ENCODE results near the gene STOML1. TPM values are rescaled to one million over a fixed set of nuclear protein-coding genes. Genes with fewer than 3 reads are reported as not detected.
A peak's percentile ranks its signal among the peaks of the same experiment; 100 is the strongest.

STOML1 gene
- polyA plus RNA-seq, 1 donor (not counting 4 experiments of a cell fraction or from before 2014, with no cell fraction given) = 7.0 TPM

DNA sequence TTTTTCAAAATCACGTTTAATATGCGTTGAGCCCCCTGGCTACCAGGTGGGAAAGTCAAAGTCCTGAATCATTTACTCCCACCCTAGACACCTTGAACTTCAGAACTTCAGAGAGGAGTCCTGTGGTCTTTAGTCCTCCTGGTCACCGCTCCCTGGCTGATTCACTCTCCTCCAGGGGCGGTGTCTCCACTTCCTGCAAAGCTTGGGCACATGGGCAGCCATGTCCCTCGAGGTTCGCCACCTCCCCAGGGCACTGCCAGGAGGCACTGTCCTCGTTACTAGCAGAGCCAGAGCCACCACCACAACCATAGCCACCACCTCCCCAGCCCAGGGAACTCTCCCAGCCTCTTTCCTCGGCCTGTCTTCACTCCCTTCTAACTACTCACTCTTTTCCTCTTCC is 34.8 kb downstream of the STOML1 start:
- no peak overlapping the region for H3K9ac ChIP-seq (ENCODE audit: control insufficient read depth, extremely low read depth, insufficient read depth, low read length)
- dilution Hi-C loops (cut with MboI; ENCODE audit: extremely low pct_ligation_motif_present, low sequenced_read_pairs) = no loop called here

DNA sequence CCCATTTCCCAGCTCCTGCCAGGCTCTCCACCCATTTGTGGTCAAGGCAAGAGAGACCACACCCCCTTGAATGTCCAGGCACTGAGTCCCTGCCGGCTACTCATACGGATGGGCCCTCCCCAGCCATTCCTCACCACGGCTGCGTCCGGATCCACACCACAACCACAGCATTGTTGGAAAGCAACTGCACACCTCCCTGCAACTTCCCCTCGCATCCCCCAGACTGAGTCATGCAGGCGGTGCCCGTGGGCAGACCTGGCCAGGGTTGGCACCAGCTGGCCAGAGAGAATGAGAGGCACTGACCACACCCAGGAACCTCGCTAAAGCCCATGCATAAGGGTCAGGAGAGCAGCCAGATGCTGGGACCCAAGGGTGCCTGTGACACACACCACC is 35.4 kb downstream of the STOML1 start:
- no peak overlapping the region for H3K9ac ChIP-seq (ENCODE audit: control insufficient read depth, extremely low read depth, insufficient read depth, low read length)

More for the DNA sequence above, 34.8 kb downstream of the STOML1 start:
- Histone ChIP-seq H3K27me3 (ENCODE audit: control insufficient read depth, extremely low read depth, insufficient read depth, low read length) (no peaks in the 10 kb centered on the region), H3K4me1 (ENCODE audit: control insufficient read depth, extremely low read depth, insufficient read depth, low read length) (peaks cover 19% of the 10 kb centered on the region), H3K79me2 (ENCODE audit: control insufficient read depth, insufficient read depth, low read length) (no peaks in the 10 kb centered on the region), H3K4me3 (ENCODE audit: control insufficient read depth in 2 of 3, extremely low read depth in 1 of 3, insufficient read depth in 2 of 3, low read depth in 1 of 3, low read length in 3 of 3) (no peak overlapping the region), H3K4me2 (ENCODE audit: control insufficient read depth, extremely low read depth, insufficient read depth, low read depth, low read length) (no peak overlapping the region), H3K36me3 (ENCODE audit: control insufficient read depth in 2 of 2, extremely low read depth in 1 of 2, insufficient read depth in 2 of 2, low read length in 2 of 2) (no peaks in the 10 kb centered on the region), H2AFZ (ENCODE audit: control insufficient read depth, low read length) (no peak overlapping the region), H3K9me3 (ENCODE audit: control insufficient read depth, low read depth, low read length) (no peaks in the 10 kb centered on the region), H3K27ac (ENCODE audit: control insufficient read depth, insufficient read depth, low read length) (no peak overlapping the region), H3K9me1 (ENCODE audit: control insufficient read depth, extremely low read depth, insufficient read depth, low read length) (no peaks in the 10 kb centered on the region), H4K20me1 (ENCODE audit: control insufficient read depth, extremely low read depth, insufficient read depth, low read length) (no peaks in the 10 kb centered on the region)
- TF ChIP-seq EZH2 (IDR thresholded peaks at IDR 0.05; ENCODE audit: low read length) = no peak
- TF ChIP-seq, protein P1, sequence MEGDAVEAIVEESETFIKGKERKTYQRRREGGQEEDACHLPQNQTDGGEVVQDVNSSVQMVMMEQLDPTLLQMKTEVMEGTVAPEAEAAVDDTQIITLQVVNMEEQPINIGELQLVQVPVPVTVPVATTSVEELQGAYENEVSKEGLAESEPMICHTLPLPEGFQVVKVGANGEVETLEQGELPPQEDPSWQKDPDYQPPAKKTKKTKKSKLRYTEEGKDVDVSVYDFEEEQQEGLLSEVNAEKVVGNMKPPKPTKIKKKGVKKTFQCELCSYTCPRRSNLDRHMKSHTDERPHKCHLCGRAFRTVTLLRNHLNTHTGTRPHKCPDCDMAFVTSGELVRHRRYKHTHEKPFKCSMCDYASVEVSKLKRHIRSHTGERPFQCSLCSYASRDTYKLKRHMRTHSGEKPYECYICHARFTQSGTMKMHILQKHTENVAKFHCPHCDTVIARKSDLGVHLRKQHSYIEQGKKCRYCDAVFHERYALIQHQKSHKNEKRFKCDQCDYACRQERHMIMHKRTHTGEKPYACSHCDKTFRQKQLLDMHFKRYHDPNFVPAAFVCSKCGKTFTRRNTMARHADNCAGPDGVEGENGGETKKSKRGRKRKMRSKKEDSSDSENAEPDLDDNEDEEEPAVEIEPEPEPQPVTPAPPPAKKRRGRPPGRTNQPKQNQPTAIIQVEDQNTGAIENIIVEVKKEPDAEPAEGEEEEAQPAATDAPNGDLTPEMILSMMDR (optimal IDR thresholded peaks at IDR 0.05 in 1 of 3, IDR thresholded peaks at IDR 0.05 in 1 of 3, conservative IDR thresholded peaks at IDR 0.05 in 1 of 3; ENCODE audit: extremely low read depth in 1 of 3, insufficient read depth in 2 of 3, low read length in 3 of 3) = no peak
- no peak for FAIRE-seq
- DNase-seq (ENCODE audit: low read depth, low spot score) = no peak

More for the DNA sequence above, 35.4 kb downstream of the STOML1 start:
- dilution Hi-C loops (cut with MboI; ENCODE audit: extremely low pct_ligation_motif_present, low sequenced_read_pairs) = no loop called here
- Histone ChIP-seq H3K36me3 (ENCODE audit: control insufficient read depth in 2 of 2, extremely low read depth in 1 of 2, insufficient read depth in 2 of 2, low read length in 2 of 2) (no peaks in the 10 kb centered on the region), H2AFZ (ENCODE audit: control insufficient read depth, low read length) (no peak overlapping the region), H4K20me1 (ENCODE audit: control insufficient read depth, extremely low read depth, insufficient read depth, low read length) (no peaks in the 10 kb centered on the region), H3K4me3 (ENCODE audit: control insufficient read depth in 2 of 3, extremely low read depth in 1 of 3, insufficient read depth in 2 of 3, low read depth in 1 of 3, low read length in 3 of 3) (no peak overlapping the region), H3K4me2 (ENCODE audit: control insufficient read depth, extremely low read depth, insufficient read depth, low read depth, low read length) (no peak overlapping the region), H3K79me2 (ENCODE audit: control insufficient read depth, insufficient read depth, low read length) (no peaks in the 10 kb centered on the region), H3K27ac (ENCODE audit: control insufficient read depth, insufficient read depth, low read length) (no peak overlapping the region), H3K9me3 (ENCODE audit: control insufficient read depth, low read depth, low read length) (no peaks in the 10 kb centered on the region), H3K9me1 (ENCODE audit: control insufficient read depth, extremely low read depth, insufficient read depth, low read length) (no peaks in the 10 kb centered on the region), H3K4me1 (ENCODE audit: control insufficient read depth, extremely low read depth, insufficient read depth, low read length) (peaks cover 19% of the 10 kb centered on the region), H3K27me3 (ENCODE audit: control insufficient read depth, extremely low read depth, insufficient read depth, low read length) (no peaks in the 10 kb centered on the region)
- FAIRE-seq = no peak
- DNase-seq (ENCODE audit: low read depth, low spot score) = peak; percentile 64
- TF ChIP-seq EZH2 (IDR thresholded peaks at IDR 0.05; ENCODE audit: low read length) = no peak
- TF ChIP-seq, protein P1 (optimal IDR thresholded peaks at IDR 0.05 in 1 of 3, IDR thresholded peaks at IDR 0.05 in 1 of 3, conservative IDR thresholded peaks at IDR 0.05 in 1 of 3; ENCODE audit: extremely low read depth in 1 of 3, insufficient read depth in 2 of 3, low read length in 3 of 3) = no peak
